Muscle of leg (tissue), 16 donors: ENCODE data around the gene ARID5B. TPM values are rescaled to one million over a fixed set of nuclear protein-coding genes. Genes with fewer than 3 reads are reported as not detected.
A peak's percentile ranks its signal among the peaks of the same experiment; 100 is the strongest.

Source experiments
- DNase-seq: peaks from one replicate; pipeline ENCODE4 v3.0.0; 2013
- H3K27ac ChIP-seq: one replicate; pipeline ENCODE4 v1.5.1; 2013; ENCODE audit warnings: mild to moderate bottlenecking, low read length, control low read depth
- H3K27me3 ChIP-seq: one replicate; pipeline ENCODE4 v1.6.1; 2013; ENCODE audit warnings: low read length; ENCODE audit not compliant: control insufficient read depth, insufficient read depth
- H3K36me3 ChIP-seq: one replicate; pipeline ENCODE4 v1.6.1; 2013; ENCODE audit warnings: low read length; ENCODE audit not compliant: control insufficient read depth, insufficient read depth
- H3K4me1 ChIP-seq: one replicate; pipeline ENCODE4 v1.6.1; 2013; ENCODE audit warnings: low read length; ENCODE audit not compliant: control insufficient read depth, insufficient read depth
- H3K4me3 ChIP-seq: one replicate; pipeline ENCODE4 v1.5.1; 2013; ENCODE audit warnings: low read length, control low read depth
- H3K9me3 ChIP-seq: replicated peaks from 2 replicates; pipeline ENCODE4 v1.6.1; 2013; ENCODE audit warnings: low read depth, low read length; ENCODE audit not compliant: control insufficient read depth
- WGBS: methylation state at CpG from one replicate; pipeline ENCODE4 v1.1.5; 2013; ENCODE audit warnings: missing lambda C conversion rate; ENCODE audit not compliant: insufficient coverage; 5-methylcytosine and 5-hydroxymethylcytosine counted together
- long read RNA-seq, 11 donors: transcript quantifications; one replicate each; lab custom pipeline, GENCODE V29; 2026
- polyA plus RNA-seq, 8 donors: library from polyadenylated mRNA; unstranded; fragments of 120-200 nt; gene quantifications; one replicate each; pipeline versions ENCODE4 v1.2.1 to v1.2.3, GENCODE V29; 2013; ENCODE audit warnings: inconsistent platforms in 1 of 8, low replicate concordance in 1 of 8; ENCODE audit not compliant: insufficient read length in 8 of 8, insufficient read depth in 1 of 8
- total RNA-seq: library from RNA; stranded (reverse); fragments of 120-200 nt; gene quantifications from one replicate; pipeline ENCODE4 v1.2.4, GENCODE V29; 2013

Gene ARID5B
- total RNA-seq (13.8 TPM), polyA plus RNA-seq (10 to 100 TPM; 10.3 to 24.2 (median 16.4) TPM)
- long read RNA-seq, donor 1, partial matches to known transcripts: 0 of 1 reads
- long read RNA-seq, donor 1, other reads (novel, unspliced or antisense): 0 of 1 reads
- long read RNA-seq, donor 2, partial matches to known transcripts: 0 of 1 reads
- long read RNA-seq, donor 2, other reads (novel, unspliced or antisense): 0 of 1 reads
- long read RNA-seq, donor 3, full-length matches to known transcripts: 5 of 5 reads
- long read RNA-seq, donor 3, partial matches to known transcripts: 0 of 5 reads
- long read RNA-seq, donor 3, other reads (novel, unspliced or antisense): 0 of 5 reads
- long read RNA-seq, donor 4, partial matches to known transcripts: 0 of 2 reads
- long read RNA-seq, donor 4, other reads (novel, unspliced or antisense): 0 of 2 reads
- long read RNA-seq, donor 5, full-length matches to known transcripts: 9 of 9 reads
- long read RNA-seq, donor 5, partial matches to known transcripts: 0 of 9 reads
- long read RNA-seq, donor 5, other reads (novel, unspliced or antisense): 0 of 9 reads
- long read RNA-seq, donor 6, full-length matches to known transcripts: 2 of 2 reads
- long read RNA-seq, donor 6, partial matches to known transcripts: 0 of 2 reads
- long read RNA-seq, donor 6, other reads (novel, unspliced or antisense): 0 of 2 reads
- long read RNA-seq, donor 7, partial matches to known transcripts: 28 of 32 reads
- long read RNA-seq, donor 7, other reads (novel, unspliced or antisense): 0 of 32 reads
- long read RNA-seq, donor 8, full-length matches to known transcripts: 4 of 9 reads
- long read RNA-seq, donor 8, partial matches to known transcripts: 5 of 9 reads
- long read RNA-seq, donor 8, other reads (novel, unspliced or antisense): 0 of 9 reads
- long read RNA-seq, donor 9, full-length matches to known transcripts: 1 of 23 reads
- long read RNA-seq, donor 9, partial matches to known transcripts: 22 of 23 reads
- long read RNA-seq, donor 9, other reads (novel, unspliced or antisense): 0 of 23 reads
- long read RNA-seq, donor 10, full-length matches to known transcripts: 5 of 5 reads
- long read RNA-seq, donor 10, partial matches to known transcripts: 0 of 5 reads
- long read RNA-seq, donor 10, other reads (novel, unspliced or antisense): 0 of 5 reads
- long read RNA-seq, donor 11: 0 reads

GRCh38 chr10:61900829-61901792 lies at the start of gene ARID5B:
Gene ARID5B, plus strand, starts transcription at chr10:61901699. Its CDS starts 11 bp downstream, at chr10:61901710.
- Histone ChIP-seq H3K9me3 (no peaks in the 10 kb centered on the region), H3K27ac (peak within 1 kb of the TSS; percentile 98), H3K4me3 (peak within 1 kb of the TSS; percentile 90), H3K27me3 (no peaks in the 10 kb centered on the region), H3K36me3 (no peaks in the 10 kb centered on the region), H3K4me1 (peaks cover 15% of the 10 kb centered on the region)
- 0% methylated on average over 11 of the region's 34 CpGs for WGBS
- DNase-seq: peak; percentile 94

GRCh38 chr10:61852261-61852660 lies 49.2 kb upstream of the ARID5B start:
- Histone ChIP-seq H3K27ac (no peak overlapping the region), H3K4me1 (no peaks in the 10 kb centered on the region), H3K9me3 (no peaks in the 10 kb centered on the region), H3K4me3 (no peak overlapping the region), H3K27me3 (no peaks in the 10 kb centered on the region), H3K36me3 (no peaks in the 10 kb centered on the region)
- DNase-seq: peak; percentile 50
- WGBS: no CpG with 5 or more reads among the region's 2 CpGs

- Histone ChIP-seq H3K9me3 (no peaks in the 10 kb centered on the region), H3K36me3 (no peaks in the 10 kb centered on the region), H3K27ac (no peak overlapping the region), H3K4me1 (no peaks in the 10 kb centered on the region), H3K27me3 (no peaks in the 10 kb centered on the region), H3K4me3 (no peak overlapping the region)
- 100% methylated on average over 1 of the region's 3 CpGs for WGBS
- DNase-seq: no peak
Measured at GRCh38 chr10:61855771-61856170, 45.7 kb upstream of the ARID5B start.

- DNase-seq: no peak
- Histone ChIP-seq H3K27ac (no peak overlapping the region), H3K4me1 (no peaks in the 10 kb centered on the region), H3K9me3 (no peaks in the 10 kb centered on the region), H3K4me3 (no peak overlapping the region), H3K36me3 (no peaks in the 10 kb centered on the region), H3K27me3 (no peaks in the 10 kb centered on the region)
- no CpG with 5 or more reads among the region's 2 CpGs for WGBS
Measured at GRCh38 chr10:61857746-61858145, 43.8 kb upstream of the ARID5B start.

- H3K4me3 ChIP-seq: no peak overlapping the region
- no peak overlapping the region for H3K27ac ChIP-seq
- H3K36me3 ChIP-seq: no peaks in the 10 kb centered on the region
- H3K27me3 ChIP-seq: no peaks in the 10 kb centered on the region
- WGBS: 75% methylated on average over 1 of the region's 1 CpG
- no peaks in the 10 kb centered on the region for H3K4me1 ChIP-seq
- H3K9me3 ChIP-seq: no peaks in the 10 kb centered on the region
- no peak for DNase-seq
Measured at GRCh38 chr10:61859786-61860185, 41.7 kb upstream of the ARID5B start.

GRCh38 chr10:61860964-61861758 lies 40.3 kb upstream of the ARID5B start:
- H3K4me3 ChIP-seq: no peak overlapping the region

GRCh38 chr10:61863981-61864380 lies 37.5 kb upstream of the ARID5B start:
- DNase-seq: no peak
- Histone ChIP-seq H3K27me3 (no peaks in the 10 kb centered on the region), H3K27ac (no peak overlapping the region), H3K4me1 (no peaks in the 10 kb centered on the region), H3K9me3 (no peaks in the 10 kb centered on the region), H3K4me3 (no peak overlapping the region), H3K36me3 (no peaks in the 10 kb centered on the region)
- WGBS: 72% methylated on average over 4 of the region's 10 CpGs

More at GRCh38 chr10:61860964-61861758, 40.3 kb upstream of the ARID5B start:
- no peak for DNase-seq
- H3K4me1 ChIP-seq: no peaks in the 10 kb centered on the region
- WGBS: 76% methylated on average over 3 of the region's 8 CpGs
- no peaks in the 10 kb centered on the region for H3K27me3 ChIP-seq
- no peak overlapping the region for H3K27ac ChIP-seq
- no peaks in the 10 kb centered on the region for H3K36me3 ChIP-seq
- H3K9me3 ChIP-seq: no peaks in the 10 kb centered on the region

GRCh38 chr10:61866700-61867368 lies 34.7 kb upstream of the ARID5B start:
- H3K36me3 ChIP-seq: no peaks in the 10 kb centered on the region
- no peak overlapping the region for H3K27ac ChIP-seq
- H3K9me3 ChIP-seq: no peaks in the 10 kb centered on the region
- no peak for DNase-seq
- H3K4me3 ChIP-seq: no peak overlapping the region
- H3K4me1 ChIP-seq: peaks cover 5% of the 10 kb centered on the region
- H3K27me3 ChIP-seq: no peaks in the 10 kb centered on the region
- no CpG with 5 or more reads among the region's 3 CpGs for WGBS
